Right cardiac atrium (tissue), 5 donors: Measurements from ENCODE around the gene MED9. TPM values are rescaled to one million over a fixed set of nuclear protein-coding genes. Genes with fewer than 3 reads are reported as not detected.
A peak's percentile ranks its signal among the peaks of the same experiment; 100 is the strongest.
"Not testable (repeated sequence)": the region's sequence is repeated elsewhere in the genome, so short reads cannot be mapped to it uniquely, and the experiment has no call there.

Source experiments
- ATAC-seq, 2 donors: fragments of 200-7000 bp; cut with Tn5 transposase; one replicate each; pipeline versions ENCODE4 v1.8.0 to v1.9.1; 2020; ENCODE audit warnings: moderate library complexity in 2 of 2, mild to moderate bottlenecking in 1 of 2
- DNase-seq, 3 donors: peaks; one replicate each; pipeline ENCODE4 v3.0.0-alpha.2; 2020
- H3K27ac ChIP-seq: one replicate; pipeline ENCODE4 v1.5.1; 2013; ENCODE audit warnings: mild to moderate bottlenecking, low read length, control low read depth, moderate library complexity
- H3K27me3 ChIP-seq: one replicate; pipeline ENCODE4 v1.6.1; 2013; ENCODE audit not compliant: control insufficient read depth, insufficient read depth
- H3K4me1 ChIP-seq: one replicate; pipeline ENCODE4 v1.6.1; 2013; ENCODE audit warnings: low read length; ENCODE audit not compliant: control insufficient read depth, insufficient read depth
- H3K4me3 ChIP-seq: one replicate; pipeline ENCODE4 v1.5.1; 2013; ENCODE audit warnings: low read length, control low read depth
- H3K9me3 ChIP-seq: one replicate; pipeline ENCODE4 v1.6.1; 2013; ENCODE audit warnings: low read length; ENCODE audit not compliant: control insufficient read depth
- WGBS: extraction: QIAGEN DNeasy Blood & Tissue Kit; methylation state at CpG from one replicate; pipeline ENCODE4 v1.1.7; 2013; 5-methylcytosine and 5-hydroxymethylcytosine counted together
- intact Hi-C, 4 donors: fragments of 100-400 bp; cut with DNase I; formaldehyde crosslinking; loops; one replicate each; pipeline versions ENCODE4 v1.11.0 to v1.14.0; 2022 to 2023
- polyA plus RNA-seq: library from polyadenylated mRNA; stranded (reverse); fragments of 200-250 nt; gene quantifications from one replicate; pipeline ENCODE4 v1.2.3, GENCODE V29; 2013
- total RNA-seq, 4 donors: library from RNA; stranded (reverse); fragmentation: NEBNext Ultra II Directional; extraction: Animal tissue kit (Norgen Biotek cat#: 25700); gene quantifications; one replicate each; pipeline ENCODE4 v1.2.1, GENCODE V29; 2021
- donor health status: healthy with polysubstance abuse.
- donor health status: DM: no; HTN: yes; CAD: no.
- donor health status: DM: no; HTN: no; CAD: no.
- donor health status: DM: no; HTN: yes; CAD: no; lungs with severe emphysema.
- donor health status: DM: yes; HTN: yes; CAD: no.

MED9 gene
- total and polyA plus RNA-seq, 5 donors = 30.7 to 38.5 (median 33.4) TPM

DNA sequence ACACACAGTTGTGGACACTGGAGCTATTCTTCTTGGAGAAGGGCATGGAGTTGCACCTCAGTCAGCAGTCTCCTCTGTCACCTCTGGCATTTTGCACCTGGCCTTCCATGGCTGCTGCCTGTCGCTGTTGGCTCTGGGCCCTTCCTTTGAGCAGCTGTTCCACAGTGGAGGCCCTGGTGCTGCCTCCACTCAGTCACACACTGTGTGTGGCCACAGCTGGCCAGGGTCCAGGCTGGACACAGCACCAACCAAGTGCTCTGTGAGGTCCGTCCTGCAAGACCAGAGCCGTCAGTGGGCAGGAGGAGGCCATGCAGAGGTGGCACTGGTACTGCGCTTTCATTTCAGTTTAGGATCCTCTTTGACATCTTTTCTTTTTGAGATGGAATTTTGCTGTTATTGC is 21.6 kb upstream of the MED9 start:
- WGBS = 93% methylated on average over 4 of the region's 4 CpGs
- no peaks in the 10 kb centered on the region for H3K27me3 ChIP-seq
- DNase-seq (no peak), ATAC-seq (no peak)
- intact Hi-C loops = no loop called here
- H3K27ac ChIP-seq = no peak overlapping the region
- H3K9me3 ChIP-seq = no peaks in the 10 kb centered on the region
- no peaks in the 10 kb centered on the region for H3K4me1 ChIP-seq
- no peak overlapping the region for H3K4me3 ChIP-seq

DNA sequence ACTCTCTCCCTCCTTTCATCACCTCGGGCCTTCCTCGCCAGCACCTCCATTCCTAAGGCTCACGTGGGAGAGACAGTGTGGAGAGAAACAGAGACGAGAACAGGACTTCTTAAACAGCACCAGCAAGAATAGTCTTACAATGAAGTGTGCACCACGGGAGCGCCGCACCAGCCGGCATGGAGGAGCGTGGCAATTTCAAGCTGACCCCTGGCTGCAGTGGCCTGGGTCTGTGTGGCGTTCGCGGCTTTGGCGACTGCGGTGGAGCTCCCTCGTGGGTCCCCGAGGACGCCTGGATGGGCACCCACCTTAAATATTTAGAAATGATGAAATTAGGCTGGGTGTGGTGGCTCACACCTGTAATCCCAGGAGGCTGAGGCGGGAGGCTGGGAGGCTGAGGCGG is 20.5 kb upstream of the MED9 start:
- 83% methylated on average over 19 of the region's 19 CpGs for WGBS
- no peak for ATAC-seq
- intact Hi-C loops = no loop called here

DNA sequence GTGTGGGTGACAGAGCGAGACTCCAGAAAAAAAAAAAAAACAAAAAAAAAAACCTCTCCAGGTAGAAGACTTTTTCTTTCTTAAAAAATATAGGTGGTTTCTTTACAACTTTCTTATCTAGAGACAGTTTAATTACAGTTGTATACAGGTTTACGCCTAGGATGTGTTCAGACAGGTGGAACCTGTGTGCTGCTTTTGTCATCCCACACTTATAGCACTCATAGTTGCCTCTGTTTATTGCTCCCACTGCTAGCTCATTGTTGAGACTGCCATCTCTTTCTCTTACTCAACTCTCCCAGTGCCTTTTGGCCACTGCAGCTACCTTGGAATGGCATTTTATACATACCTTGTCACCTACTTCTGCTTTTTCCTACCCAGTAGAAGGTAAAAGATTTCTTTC is 19.1 kb upstream of the MED9 start:
- no peaks in the 10 kb centered on the region for H3K27me3 ChIP-seq
- intact Hi-C loops = no loop called here
- no peak for DNase-seq
- H3K4me1 ChIP-seq = no peaks in the 10 kb centered on the region
- no peak overlapping the region for H3K27ac ChIP-seq
- WGBS = 93% methylated on average over 2 of the region's 2 CpGs
- no peaks in the 10 kb centered on the region for H3K9me3 ChIP-seq
- ATAC-seq = no peak
- H3K4me3 ChIP-seq = no peak overlapping the region

More for the DNA sequence above, 20.5 kb upstream of the MED9 start:
- Histone ChIP-seq H3K27ac (no peak overlapping the region), H3K27me3 (no peaks in the 10 kb centered on the region), H3K4me1 (no peaks in the 10 kb centered on the region), H3K9me3 (no peaks in the 10 kb centered on the region), H3K4me3 (no peak overlapping the region)
- no peak for DNase-seq

DNA sequence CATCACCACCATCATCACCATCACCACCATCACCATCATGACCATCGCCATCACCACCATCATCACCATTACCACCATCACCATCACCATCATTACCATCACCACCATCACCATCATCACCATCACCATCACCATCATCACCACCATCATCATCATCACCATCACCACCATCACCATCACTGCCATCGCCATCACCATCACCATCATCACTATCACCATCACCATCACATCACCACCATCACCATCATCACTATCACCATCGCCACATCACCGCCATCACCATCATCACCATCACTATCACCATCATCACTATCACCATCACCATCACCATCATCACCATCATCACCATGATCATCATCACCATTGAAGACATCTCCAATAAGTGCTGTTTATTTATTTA is 16.8 kb upstream of the MED9 start:
- Histone ChIP-seq H3K4me1 (no peaks in the 10 kb centered on the region), H3K9me3 (no peaks in the 10 kb centered on the region), H3K4me3 (no peak overlapping the region), H3K27me3 (no peaks in the 10 kb centered on the region), H3K27ac (no peak overlapping the region)
- DNase-seq (no peak), ATAC-seq (no peak)
- over 99% methylated on average over 4 of the region's 4 CpGs for WGBS
- intact Hi-C loops = no loop called here

DNA sequence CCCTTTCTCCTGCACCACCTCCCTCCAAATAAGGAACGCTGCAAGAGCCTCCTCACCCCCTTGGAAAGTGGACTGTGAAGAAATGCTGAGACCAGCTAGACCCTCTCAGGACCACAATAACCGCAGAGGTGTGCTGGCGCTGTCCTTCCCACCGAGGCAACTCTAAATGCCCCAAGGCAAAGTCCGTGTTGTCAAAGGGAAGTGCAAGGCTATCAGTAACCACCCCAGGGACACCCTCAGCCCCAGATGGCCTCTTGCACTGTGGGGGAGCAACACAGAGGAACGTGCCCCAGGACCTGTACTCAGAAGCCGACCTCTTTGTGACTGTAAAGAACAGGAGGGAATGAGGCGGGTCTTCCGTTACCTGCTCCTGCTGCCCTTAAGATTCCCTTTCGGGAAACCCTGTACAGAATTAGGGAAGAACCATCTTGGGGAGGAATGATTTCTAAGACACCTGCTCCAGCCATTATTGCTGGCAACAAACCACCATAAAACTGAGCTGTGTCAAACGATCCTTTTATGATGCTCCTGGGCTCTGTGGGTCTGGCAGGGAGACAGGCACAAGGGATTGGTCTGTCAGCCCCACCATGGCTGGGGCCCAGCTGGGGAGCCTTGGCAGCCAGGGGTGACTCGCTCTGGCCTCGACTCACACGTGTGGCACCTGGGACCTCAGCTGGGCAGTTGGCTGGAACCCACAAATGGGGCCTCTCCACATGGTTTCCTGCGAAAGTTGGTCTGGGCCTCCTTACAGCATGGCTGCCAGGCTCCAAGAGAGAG is 14.6 kb upstream of the MED9 start:
- Histone ChIP-seq H3K4me1 (no peaks in the 10 kb centered on the region), H3K27ac (no peak overlapping the region), H3K27me3 (no peaks in the 10 kb centered on the region), H3K4me3 (no peak overlapping the region), H3K9me3 (no peaks in the 10 kb centered on the region)
- intact Hi-C loops = no loop called here
- DNase-seq (no peak), ATAC-seq (no peak)
- 76% methylated on average over 15 of the region's 15 CpGs for WGBS

DNA sequence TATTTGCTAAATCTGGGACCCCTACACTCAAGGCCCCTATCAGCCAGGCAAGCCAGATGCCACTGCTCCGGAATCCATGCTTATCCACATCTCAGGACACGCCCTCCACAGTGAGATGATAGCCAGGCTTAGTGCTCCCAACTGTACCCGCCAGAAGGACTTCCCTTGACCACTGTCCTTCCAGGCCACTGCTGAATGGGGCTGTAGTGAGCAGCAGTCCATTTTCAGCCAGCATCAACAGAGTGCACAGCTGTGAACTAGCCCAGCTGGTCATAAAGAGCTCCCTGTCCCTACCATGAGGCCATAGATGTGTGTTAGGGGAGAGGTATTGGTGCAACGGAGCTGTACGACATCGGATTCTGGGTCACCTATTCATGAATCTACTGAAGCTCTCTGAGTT is 13.0 kb upstream of the MED9 start:
- no peak overlapping the region for H3K27ac ChIP-seq
- DNase-seq (no peak), ATAC-seq (no peak)
- no peaks in the 10 kb centered on the region for H3K9me3 ChIP-seq
- intact Hi-C loops = no loop called here
- WGBS = 76% methylated on average over 6 of the region's 6 CpGs
- H3K4me1 ChIP-seq = no peaks in the 10 kb centered on the region
- H3K27me3 ChIP-seq = no peaks in the 10 kb centered on the region
- no peak overlapping the region for H3K4me3 ChIP-seq

DNA sequence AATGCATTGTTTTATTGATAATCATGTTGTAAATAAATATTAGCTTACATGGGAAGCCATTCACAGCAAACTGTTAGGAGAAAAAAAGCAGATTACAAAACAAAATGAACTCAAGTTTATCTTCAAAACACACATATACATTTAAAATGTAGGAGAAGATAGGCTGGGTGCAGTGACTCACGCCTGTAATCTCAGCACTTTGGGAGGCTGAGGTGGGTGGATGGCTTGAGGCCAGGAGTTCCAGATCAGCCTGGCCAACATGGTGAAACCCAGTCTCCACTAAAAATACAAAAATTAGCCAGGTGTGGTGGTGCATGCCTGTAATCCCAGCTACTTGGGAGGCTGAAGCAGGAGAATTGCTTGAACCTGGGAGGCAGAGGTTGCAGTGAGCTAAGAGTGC is 10.9 kb upstream of the MED9 start:
- H3K4me1 ChIP-seq, H3K27ac ChIP-seq, H3K4me3 ChIP-seq, DNase-seq, H3K27me3 ChIP-seq, intact Hi-C loops, ATAC-seq, H3K9me3 ChIP-seq: not testable (repeated sequence)
- 48% methylated on average over 1 of the region's 1 CpG for WGBS

DNA sequence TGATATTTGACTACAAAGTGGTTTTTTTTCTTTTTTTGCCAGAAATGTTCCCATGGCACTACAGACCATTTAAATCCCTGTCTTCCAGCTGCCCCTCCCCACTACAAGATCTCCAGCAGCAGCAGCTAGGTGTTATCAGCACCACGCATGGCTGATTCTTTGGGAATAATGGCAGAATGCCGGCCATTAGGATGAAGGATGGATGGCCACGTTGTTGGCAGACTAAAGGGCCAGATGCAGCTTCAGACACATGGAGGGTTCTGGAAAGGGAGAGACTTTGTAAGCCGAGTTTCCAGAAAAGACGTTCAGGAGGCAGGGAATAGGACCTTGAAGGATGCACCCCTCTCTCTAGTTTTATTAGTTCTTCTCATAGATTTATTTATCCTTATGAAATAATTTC is 10.3 kb upstream of the MED9 start:
- WGBS = 53% methylated on average over 5 of the region's 5 CpGs
- Histone ChIP-seq H3K4me3 (no peak overlapping the region), H3K4me1 (no peaks in the 10 kb centered on the region), H3K9me3 (no peaks in the 10 kb centered on the region), H3K27me3 (no peaks in the 10 kb centered on the region), H3K27ac (no peak overlapping the region)
- ATAC-seq (no peak), DNase-seq (no peak)
- intact Hi-C loops = no loop called here

DNA sequence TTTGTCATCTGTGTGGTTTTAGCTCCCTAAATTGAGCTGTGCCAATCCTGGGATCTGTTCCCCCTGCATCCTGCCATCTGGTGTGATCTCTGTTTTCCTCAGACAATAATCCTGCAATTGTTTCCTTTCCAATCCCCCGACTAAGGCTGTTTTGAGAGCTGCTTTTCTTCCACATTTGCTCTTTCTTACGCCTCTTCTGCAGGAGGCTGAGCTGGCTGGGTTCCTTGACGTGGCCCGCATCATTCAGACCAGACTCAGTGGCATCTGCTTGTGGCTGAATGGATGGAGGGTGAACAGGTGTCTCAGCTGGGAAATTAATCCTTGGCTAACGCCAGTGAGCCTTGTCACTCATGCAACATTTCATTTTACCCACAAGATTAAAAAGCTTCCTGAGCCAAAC is 9.8 kb upstream of the MED9 start:
- WGBS = 66% methylated on average over 5 of the region's 5 CpGs
- DNase-seq (no peak), ATAC-seq (no peak)
- H3K9me3 ChIP-seq = no peaks in the 10 kb centered on the region
- no peak overlapping the region for H3K27ac ChIP-seq
- H3K4me1 ChIP-seq = no peaks in the 10 kb centered on the region
- intact Hi-C loops = no loop called here
- H3K4me3 ChIP-seq = no peak overlapping the region
- no peaks in the 10 kb centered on the region for H3K27me3 ChIP-seq

DNA sequence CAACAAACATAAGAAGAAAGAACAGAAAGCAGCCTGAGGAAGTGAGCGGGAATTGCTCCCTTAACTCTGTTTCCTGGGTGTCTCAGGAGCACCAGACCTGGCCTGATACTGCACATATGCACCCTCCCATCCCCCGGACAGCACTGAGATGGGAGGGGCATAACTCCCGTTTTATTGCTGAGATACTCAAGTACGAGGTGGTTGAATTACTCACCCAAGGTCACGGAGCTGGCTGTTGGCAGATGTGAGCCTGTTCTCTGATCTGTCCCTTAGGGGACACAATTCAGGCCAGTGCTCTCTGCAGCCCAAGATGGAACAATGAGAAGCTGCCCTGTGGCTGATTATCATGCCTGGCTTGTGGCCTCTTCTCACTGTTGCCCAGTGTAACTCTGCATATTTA is 9.1 kb upstream of the MED9 start:
- no peaks in the 10 kb centered on the region for H3K4me1 ChIP-seq
- H3K9me3 ChIP-seq = no peaks in the 10 kb centered on the region
- H3K4me3 ChIP-seq = no peak overlapping the region
- 48% methylated on average over 5 of the region's 5 CpGs for WGBS
- H3K27me3 ChIP-seq = no peaks in the 10 kb centered on the region
- no peak overlapping the region for H3K27ac ChIP-seq
- intact Hi-C loops = no loop called here
- ATAC-seq (no peak), DNase-seq (no peak)

DNA sequence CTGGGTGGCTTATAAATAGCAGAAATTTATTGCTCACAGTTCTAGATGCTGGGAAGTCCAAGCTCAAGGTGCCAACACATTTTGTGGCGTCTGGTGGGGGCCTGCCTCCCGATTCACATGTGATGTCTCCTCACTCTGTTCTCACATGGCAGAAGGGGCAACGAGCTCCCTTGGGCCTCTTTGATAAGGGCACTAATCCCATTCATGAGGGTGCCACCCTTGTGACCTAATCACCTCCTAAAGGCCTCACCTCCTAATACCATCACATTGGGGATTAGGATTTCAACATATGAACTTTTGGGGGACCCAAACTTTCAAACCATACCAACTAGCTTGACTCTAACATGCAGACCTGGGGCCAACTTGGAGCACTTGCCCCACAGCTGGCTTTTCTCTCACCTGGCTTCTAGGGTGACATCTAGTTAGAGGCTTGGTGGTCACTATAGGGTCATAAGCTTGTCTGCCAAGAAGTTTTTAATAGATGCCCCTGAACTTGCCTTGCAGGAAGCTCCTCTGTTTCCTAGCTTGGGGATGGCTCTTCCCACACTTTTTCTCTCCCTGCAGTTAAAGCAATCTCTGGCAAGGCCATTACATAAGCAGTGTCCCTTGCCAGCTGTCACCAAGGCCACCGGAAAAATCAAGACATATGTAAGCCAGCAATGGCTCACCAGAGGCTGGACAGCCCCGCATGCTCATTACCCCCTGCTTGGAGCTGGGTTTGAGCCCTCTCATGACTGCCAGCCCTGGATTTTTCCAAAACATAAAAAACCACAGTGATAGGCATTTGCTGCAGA is 8.4 kb upstream of the MED9 start:
- Histone ChIP-seq H3K9me3 (no peaks in the 10 kb centered on the region), H3K4me1 (no peaks in the 10 kb centered on the region), H3K27me3 (no peaks in the 10 kb centered on the region), H3K4me3 (no peak overlapping the region), H3K27ac (no peak overlapping the region)
- 68% methylated on average over 5 of the region's 5 CpGs for WGBS
- peak in 1 of 2 donors; percentile 27 for ATAC-seq
- intact Hi-C loops = no loop called here
- DNase-seq = no peak
